WERI-Rb-1 (cell line): Measurements from ENCODE around the gene CPZ.

ENCODE experiments used
- DNase-seq: peaks from one replicate; pipeline ENCODE4 v3.0.0-alpha.2; 2020
- H3K27ac ChIP-seq: fragments of 250-450 bp; sonication (Bioruptor Pico); 2 replicates; pipeline ENCODE4 v1.5.1; 2020; ENCODE audit warnings: mild to moderate bottlenecking, moderate library complexity
- H3K27me3 ChIP-seq: fragments of 250-450 bp; sonication (Bioruptor Pico); 2 replicates; pipeline ENCODE4 v1.5.1; 2021; ENCODE audit warnings: mild to moderate bottlenecking, low read depth, moderate library complexity; ENCODE audit not compliant: insufficient read depth, severe bottlenecking
- H3K36me3 ChIP-seq: fragments of 250-450 bp; sonication (Bioruptor Pico); 2 replicates; pipeline ENCODE4 v1.5.1; 2020; ENCODE audit warnings: mild to moderate bottlenecking, moderate library complexity
- H3K4me3 ChIP-seq: 2 replicates; pipeline ENCODE4 v1.5.1; 2011; ENCODE audit warnings: low read depth, mild to moderate bottlenecking, control low read depth, low read length
- H3K9me3 ChIP-seq: fragments of 250-450 bp; sonication (Bioruptor Pico); 2 replicates; pipeline ENCODE4 v1.5.1; 2021; ENCODE audit warnings: mild to moderate bottlenecking, moderate library complexity; ENCODE audit not compliant: severe bottlenecking
- TF ChIP-seq, protein P1 (sequence below): IDR thresholded peaks from 2 replicates; pipeline ENCODE4 v1.5.1; 2011; ENCODE audit warnings: low read depth, mild to moderate bottlenecking, control low read depth, inconsistent platforms, low read length

Gene CPZ

DNA sequence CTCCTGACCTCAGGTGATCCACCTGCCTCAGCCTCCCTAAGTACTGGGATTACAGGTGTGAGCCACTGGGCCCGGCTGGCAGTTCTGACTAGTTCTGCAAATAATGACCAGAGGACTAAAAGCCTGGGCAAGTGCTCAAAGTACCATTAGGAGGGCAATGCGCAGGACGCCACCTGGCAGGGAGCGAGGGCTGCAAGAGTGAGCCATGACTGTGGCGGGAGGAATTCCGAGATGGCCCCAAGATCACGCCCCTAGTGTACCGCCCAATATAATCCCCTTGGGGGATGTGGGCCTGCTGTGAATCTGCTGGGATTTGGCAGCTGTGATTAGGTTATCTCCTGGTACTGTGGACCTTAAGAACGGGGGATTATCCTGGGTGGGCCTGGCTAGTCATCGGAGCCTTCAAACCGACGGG, 38.6 kb upstream of the CPZ start:
- Histone ChIP-seq H3K27me3 (no peaks in the 10 kb centered on the region), H3K36me3 (no peaks in the 10 kb centered on the region), H3K4me3 (no peak overlapping the region; the same call in 1 of the 2 replicates), H3K9me3 (no peaks in the 10 kb centered on the region), H3K27ac (peak overlapping the region; percentile 30)
- DNase-seq: peak; percentile 85
- TF ChIP-seq, protein P1, sequence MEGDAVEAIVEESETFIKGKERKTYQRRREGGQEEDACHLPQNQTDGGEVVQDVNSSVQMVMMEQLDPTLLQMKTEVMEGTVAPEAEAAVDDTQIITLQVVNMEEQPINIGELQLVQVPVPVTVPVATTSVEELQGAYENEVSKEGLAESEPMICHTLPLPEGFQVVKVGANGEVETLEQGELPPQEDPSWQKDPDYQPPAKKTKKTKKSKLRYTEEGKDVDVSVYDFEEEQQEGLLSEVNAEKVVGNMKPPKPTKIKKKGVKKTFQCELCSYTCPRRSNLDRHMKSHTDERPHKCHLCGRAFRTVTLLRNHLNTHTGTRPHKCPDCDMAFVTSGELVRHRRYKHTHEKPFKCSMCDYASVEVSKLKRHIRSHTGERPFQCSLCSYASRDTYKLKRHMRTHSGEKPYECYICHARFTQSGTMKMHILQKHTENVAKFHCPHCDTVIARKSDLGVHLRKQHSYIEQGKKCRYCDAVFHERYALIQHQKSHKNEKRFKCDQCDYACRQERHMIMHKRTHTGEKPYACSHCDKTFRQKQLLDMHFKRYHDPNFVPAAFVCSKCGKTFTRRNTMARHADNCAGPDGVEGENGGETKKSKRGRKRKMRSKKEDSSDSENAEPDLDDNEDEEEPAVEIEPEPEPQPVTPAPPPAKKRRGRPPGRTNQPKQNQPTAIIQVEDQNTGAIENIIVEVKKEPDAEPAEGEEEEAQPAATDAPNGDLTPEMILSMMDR: no peak; the same call in 1 of the 2 replicates

DNA sequence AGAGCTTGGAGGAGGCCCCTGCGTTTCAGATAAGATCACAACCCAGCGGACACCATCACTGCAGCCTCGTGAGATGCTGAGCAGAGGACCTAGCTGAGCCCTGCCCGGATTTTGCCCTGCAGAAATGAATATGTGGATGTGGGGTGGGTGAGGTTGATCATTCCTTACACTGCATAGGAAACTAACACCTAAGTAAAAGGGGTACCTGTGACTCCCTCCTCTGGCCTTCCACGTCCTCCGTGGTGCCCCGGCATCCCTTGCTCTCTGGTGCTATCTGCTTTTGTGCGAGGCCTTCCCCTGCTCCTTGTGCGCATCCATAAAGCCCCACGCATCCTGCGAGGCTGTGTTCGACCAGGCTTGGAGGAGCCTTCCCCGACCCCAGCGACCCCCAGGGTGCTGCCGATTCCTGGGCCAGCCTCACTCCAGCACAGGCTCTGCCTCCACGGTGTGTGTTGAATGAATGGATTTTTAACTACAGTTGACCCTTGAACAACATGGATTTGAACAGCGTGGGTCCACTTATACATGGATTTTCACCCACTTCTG, 37.9 kb upstream of the CPZ start:
- peak overlapping the region; percentile 30 for H3K27ac ChIP-seq
- TF ChIP-seq, protein P1: no peak
- H3K27me3 ChIP-seq: no peaks in the 10 kb centered on the region
- no peak for DNase-seq
- no peaks in the 10 kb centered on the region for H3K36me3 ChIP-seq
- no peaks in the 10 kb centered on the region for H3K9me3 ChIP-seq
- H3K4me3 ChIP-seq: no peak overlapping the region

DNA sequence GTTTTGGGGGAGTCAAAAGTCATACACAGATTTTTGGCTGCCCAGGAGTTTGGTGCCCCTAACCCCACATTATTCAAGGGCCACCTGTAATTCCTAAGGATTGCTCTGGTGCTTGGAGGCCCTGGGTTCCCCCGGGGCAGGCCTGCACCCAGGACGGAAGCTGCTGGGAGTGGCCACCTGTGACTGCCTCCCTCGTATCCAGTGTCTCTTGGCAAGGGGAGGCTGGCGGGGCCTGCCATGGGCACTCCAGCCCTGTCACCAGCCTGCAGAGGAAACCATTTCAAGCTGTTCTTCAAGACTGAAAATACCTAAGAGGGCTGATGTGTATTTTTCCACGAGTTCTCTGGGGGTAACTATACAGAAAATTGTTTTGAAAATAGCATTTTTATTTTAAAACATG, 36.8 kb upstream of the CPZ start:
- DNase-seq: no peak
- Histone ChIP-seq H3K36me3 (no peaks in the 10 kb centered on the region), H3K4me3 (no peak overlapping the region), H3K9me3 (no peaks in the 10 kb centered on the region), H3K27me3 (no peaks in the 10 kb centered on the region), H3K27ac (no peak overlapping the region)
- TF ChIP-seq, protein P1: no peak

DNA sequence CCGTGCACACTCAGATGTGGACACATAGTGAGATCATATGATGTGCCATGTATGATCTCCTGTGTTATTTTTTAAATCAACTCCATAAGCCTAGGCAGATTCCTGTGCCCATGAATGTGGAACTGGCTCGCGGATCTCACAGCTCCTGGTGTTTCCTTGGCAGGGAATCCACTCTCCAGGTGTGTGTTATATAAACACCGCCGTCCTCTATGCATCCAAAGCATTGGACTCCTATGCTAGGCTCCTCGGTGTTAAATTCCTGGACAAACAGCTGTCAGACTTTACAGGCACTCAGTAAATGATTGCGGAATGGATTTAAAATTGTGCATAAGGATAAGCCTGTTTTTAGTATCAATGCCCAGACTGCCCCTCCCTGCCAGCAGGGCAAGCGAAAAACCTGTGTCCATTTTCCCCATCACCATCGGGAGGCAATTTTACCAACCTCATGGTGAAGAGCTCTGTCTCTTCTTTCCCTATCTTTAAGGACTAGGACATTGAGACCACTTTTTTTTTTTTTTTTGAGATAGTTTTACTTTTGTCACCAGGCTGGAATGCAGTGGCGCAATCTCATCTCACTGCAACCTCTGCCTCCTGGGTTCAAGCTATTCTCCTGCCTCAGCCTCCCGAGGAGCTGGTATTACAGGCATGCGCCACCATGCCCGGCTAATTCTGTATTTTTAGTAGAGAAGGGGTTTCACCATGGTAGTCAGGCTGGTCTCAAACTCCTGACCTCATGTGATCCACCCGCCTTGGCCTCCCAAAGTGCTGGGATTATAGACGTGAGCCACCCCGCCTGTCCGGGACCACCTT, 36.0 kb upstream of the CPZ start:
- Histone ChIP-seq H3K36me3 (no peaks in the 10 kb centered on the region), H3K27me3 (no peaks in the 10 kb centered on the region), H3K4me3 (no peak overlapping the region), H3K27ac (no peak overlapping the region), H3K9me3 (no peaks in the 10 kb centered on the region)
- DNase-seq: no peak
- TF ChIP-seq, protein P1: no peak

DNA sequence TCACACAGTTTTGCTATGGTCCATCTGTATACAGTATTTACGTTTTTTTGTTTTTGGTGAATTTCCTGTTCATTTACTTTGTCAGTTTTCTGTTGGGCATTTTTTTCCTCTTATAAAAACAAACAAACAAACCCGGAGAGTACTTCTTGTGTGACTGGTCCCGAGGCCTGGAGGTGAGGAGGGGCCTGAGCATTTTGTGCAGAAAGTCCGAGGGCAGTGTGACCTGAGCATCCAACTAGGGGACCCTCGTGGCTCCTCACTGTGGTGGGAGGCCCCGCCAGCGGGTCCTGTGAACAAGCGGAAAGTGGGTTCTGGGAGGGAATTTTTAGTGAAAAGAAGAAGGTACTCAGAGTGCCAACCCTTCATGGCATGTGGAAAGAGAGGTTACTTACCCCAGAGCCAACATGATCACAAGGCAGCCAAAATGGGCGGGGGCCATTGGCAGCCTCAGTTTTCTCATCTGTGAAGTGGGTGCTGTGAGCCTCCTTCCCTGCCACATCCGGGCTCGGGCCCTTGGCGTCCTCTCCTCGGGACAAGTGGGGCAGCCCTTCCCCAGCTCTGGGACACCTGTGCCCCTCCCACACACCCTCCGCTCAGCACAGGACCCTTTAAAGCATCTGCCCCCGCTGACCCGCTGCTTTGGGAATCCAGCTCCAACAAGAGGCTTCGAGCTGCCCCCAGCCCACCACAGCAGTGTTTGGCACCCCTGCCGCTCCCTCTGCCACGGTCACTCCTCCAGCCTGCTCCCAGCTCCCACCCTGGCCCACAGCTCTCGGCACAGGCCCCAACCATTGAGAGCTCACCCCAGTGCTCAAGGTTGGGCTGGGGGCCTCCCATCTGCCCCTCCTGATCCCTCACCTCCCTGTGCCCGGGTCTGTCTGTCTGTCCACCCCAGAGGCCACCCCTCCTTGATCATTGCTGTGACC, 35.2 kb upstream of the CPZ start:
- no peak overlapping the region for H3K4me3 ChIP-seq
- H3K9me3 ChIP-seq: no peaks in the 10 kb centered on the region
- H3K27me3 ChIP-seq: no peaks in the 10 kb centered on the region
- TF ChIP-seq, protein P1: no peak
- no peak overlapping the region for H3K27ac ChIP-seq
- no peak for DNase-seq
- H3K36me3 ChIP-seq: no peaks in the 10 kb centered on the region
